Ovary (tissue), 9 donors: ENCODE measurements around the gene SF3A2. TPM values are rescaled to one million over a fixed set of nuclear protein-coding genes. Genes with fewer than 3 reads are reported as not detected.

ENCODE experiments used
- DNase-seq, 5 donors: peaks; one replicate each; pipeline ENCODE4 v3.0.0-alpha.2; 2019 to 2020
- H3K27ac ChIP-seq, 2 donors: fragments of 200-600 bp; one replicate each; pipeline versions ENCODE4 v1.5.1 to v1.8.0; 2019 to 2022
- H3K27me3 ChIP-seq: fragments of 200-600 bp; one replicate; pipeline ENCODE4 v1.8.0; 2022
- H3K36me3 ChIP-seq: fragments of 200-600 bp; sonication (generic); one replicate; pipeline ENCODE4 v1.5.1; 2019
- H3K4me1 ChIP-seq: one replicate; pipeline ENCODE4 v1.8.1; 2013; ENCODE audit warnings: mild to moderate bottlenecking, moderate library complexity; ENCODE audit not compliant: insufficient read depth
- H3K4me3 ChIP-seq: fragments of 200-600 bp; sonication (generic); one replicate; pipeline ENCODE4 v1.5.1; 2017
- H3K9me3 ChIP-seq, 2 donors: fragments of 200-600 bp in 1 of 2; sonication (generic) in 1 of 2; one replicate each; pipeline versions ENCODE4 v1.5.1 to v1.8.1; 2013 to 2019; ENCODE audit warnings: mild to moderate bottlenecking in 1 of 2, moderate library complexity in 1 of 2
- EP300 ChIP-seq: sonication (generic); formaldehyde crosslinking; IDR thresholded peaks from one replicate; pipeline ENCODE4 v1.6.1; 2017; ENCODE audit warnings: antibody characterized with exemption
- POLR2A ChIP-seq: fragments of 450-650 bp; IDR thresholded peaks from one replicate; pipeline ENCODE4 v1.6.1; 2017; ENCODE audit warnings: antibody characterized with exemption, mild to moderate bottlenecking, moderate library complexity
- WGBS, 3 donors: extraction: QIAGEN DNeasy Blood & Tissue Kit in 1 of 3; methylation state at CpG; one replicate each; pipeline versions ENCODE4 v1.1.5 to v1.1.7; 2013 to 2017; 5-methylcytosine and 5-hydroxymethylcytosine counted together
- intact Hi-C, 4 donors: fragments of 100-400 bp; cut with DNase I; formaldehyde crosslinking; loops; one replicate each; pipeline versions ENCODE4 v1.11.0 to v1.15.1; 2022 to 2023
- polyA plus RNA-seq, 2 donors: library from polyadenylated mRNA; stranded (reverse); fragments of 200-250 nt in 1 of 2; fragments of 350-450 nt in 1 of 2; fragmentation: Illumina TruSeq in 1 of 2; extraction: RNeasy Lipid Tissue Mini Kit (QIAGEN cat#74804) in 1 of 2; gene quantifications; one replicate each; pipeline ENCODE4 v1.2.3, GENCODE V29; 2013 to 2014
- total RNA-seq, 7 donors: library from RNA; depleted of rRNA in 2 of 7; stranded (reverse); fragments of >200 nt in 2 of 7; fragmentation: NEBNext Ultra II Directional in 3 of 7; extraction: Animal tissue kit (Norgen Biotek cat#: 25700) in 3 of 7; gene quantifications; one replicate each; pipeline versions ENCODE4 v1.1.0 to v1.2.4, GENCODE V29; 2016 to 2023
- TF ChIP-seq, protein P1 (sequence below), 3 donors: fragments of 450-650 bp in 2 of 3; fragments of 200-600 bp in 1 of 3; IDR thresholded peaks; one replicate each; pipeline versions ENCODE4 v1.5.1 to v1.8.0; 2016 to 2022; ENCODE audit warnings: antibody characterized with exemption in 3 of 3, mild to moderate bottlenecking in 1 of 3
- donor health status: DM: no; HTN: no; CAD: no; lungs with moderate emphysema.
- donor health status: DM: no; HTN: no; CAD: no.
- donor health status: Bipolar disorder and iron deficiency.
- donor health status: DM: yes; HTN: yes; CAD: no.
- donor health status: DM: no; HTN: no; CAD: no.
- donor health status: DM: yes; HTN: yes; CAD: no.

The SF3A2 gene
- total and polyA plus RNA-seq, 9 donors = 13.7 to 137 (median 89.8) TPM

DNA sequence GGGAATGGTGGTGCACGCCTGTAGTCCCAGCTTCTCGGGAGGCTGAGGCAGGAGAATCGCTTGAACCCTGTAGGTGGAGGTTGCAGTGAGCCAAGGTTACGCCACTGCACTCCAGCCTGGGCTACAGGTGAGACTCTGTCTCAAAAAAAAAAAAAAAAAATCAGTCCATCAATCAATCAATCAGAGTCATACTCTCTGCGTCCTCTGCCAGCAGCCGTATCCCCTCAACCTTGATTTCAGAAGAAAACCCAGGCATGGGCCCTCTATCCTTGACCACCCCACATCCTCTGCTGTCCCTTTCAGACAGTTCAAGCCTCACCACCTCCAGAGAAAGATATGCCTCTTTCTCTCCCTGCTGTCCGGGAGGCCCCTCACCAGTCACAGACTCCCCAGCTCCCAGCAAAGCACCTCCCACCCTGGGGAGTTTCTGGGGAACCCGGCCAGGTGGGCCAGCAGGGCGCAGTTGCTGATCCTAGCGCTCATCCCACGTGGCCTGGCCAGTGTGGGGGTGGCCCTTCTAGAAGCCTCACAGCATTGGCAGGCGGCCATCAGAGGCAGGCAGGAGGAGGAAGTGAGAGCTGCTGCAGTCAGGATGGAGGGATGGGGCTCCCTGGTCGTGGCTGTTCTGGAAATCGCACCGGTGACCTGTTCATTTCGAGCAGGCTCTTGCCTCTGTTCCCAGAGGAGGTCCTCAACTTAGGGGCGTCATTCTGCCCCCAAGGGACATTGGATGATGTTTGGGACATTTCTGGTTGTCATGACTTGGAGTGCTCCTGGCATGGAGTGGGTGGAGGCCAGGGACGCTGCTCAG lies 29.8 kb downstream of the SF3A2 start:
- Histone ChIP-seq H3K36me3 (no peaks in the 10 kb centered on the region), H3K27me3 (no peaks in the 10 kb centered on the region), H3K9me3 (no peaks in the 10 kb centered on the region), H3K4me1 (peaks cover 7% of the 10 kb centered on the region), H3K4me3 (no peak overlapping the region), H3K27ac (no peak overlapping the region)
- intact Hi-C loops = no loop called here
- DNase-seq = peak; percentile 74 to 82 (median 79)
- WGBS, 3 donors = 32 to 34% (median 33%) methylated on average over 18 of the region's 18 CpGs
- TF ChIP-seq EP300 (no peak), POLR2A (no peak)
- TF ChIP-seq, protein P1, sequence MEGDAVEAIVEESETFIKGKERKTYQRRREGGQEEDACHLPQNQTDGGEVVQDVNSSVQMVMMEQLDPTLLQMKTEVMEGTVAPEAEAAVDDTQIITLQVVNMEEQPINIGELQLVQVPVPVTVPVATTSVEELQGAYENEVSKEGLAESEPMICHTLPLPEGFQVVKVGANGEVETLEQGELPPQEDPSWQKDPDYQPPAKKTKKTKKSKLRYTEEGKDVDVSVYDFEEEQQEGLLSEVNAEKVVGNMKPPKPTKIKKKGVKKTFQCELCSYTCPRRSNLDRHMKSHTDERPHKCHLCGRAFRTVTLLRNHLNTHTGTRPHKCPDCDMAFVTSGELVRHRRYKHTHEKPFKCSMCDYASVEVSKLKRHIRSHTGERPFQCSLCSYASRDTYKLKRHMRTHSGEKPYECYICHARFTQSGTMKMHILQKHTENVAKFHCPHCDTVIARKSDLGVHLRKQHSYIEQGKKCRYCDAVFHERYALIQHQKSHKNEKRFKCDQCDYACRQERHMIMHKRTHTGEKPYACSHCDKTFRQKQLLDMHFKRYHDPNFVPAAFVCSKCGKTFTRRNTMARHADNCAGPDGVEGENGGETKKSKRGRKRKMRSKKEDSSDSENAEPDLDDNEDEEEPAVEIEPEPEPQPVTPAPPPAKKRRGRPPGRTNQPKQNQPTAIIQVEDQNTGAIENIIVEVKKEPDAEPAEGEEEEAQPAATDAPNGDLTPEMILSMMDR (IDR thresholded peaks at IDR 0.05) = no peak

DNA sequence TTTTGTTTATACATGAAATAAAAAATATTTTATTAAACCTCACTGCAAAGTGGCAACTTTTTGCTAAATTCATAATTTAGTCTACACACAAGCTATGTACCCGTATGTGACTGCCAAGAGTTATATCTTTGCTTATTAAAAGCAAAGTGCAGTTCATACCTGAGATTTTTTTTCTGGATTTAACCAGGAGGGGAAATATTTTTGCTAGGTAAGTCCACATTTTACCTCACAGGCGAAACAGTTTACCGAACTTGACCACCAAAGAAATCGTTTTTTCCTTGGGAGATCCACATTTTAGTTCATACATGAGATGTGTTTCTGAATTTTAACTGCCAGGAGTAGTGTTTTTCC lies 31.8 kb downstream of the SF3A2 start:
- intact Hi-C loops = no loop called here
- TF ChIP-seq, protein P1 (IDR thresholded peaks at IDR 0.05) = no peak
- TF ChIP-seq POLR2A = no peak
- TF ChIP-seq EP300 = no peak
- peak overlapping the region; percentile 72 for H3K4me3 ChIP-seq
- peaks cover 10% of the 10 kb centered on the region for H3K4me1 ChIP-seq
- DNase-seq = no peak
- no peak overlapping the region for H3K27ac ChIP-seq
- no peaks in the 10 kb centered on the region for H3K9me3 ChIP-seq
- H3K27me3 ChIP-seq = no peaks in the 10 kb centered on the region
- WGBS, 3 donors = 29 to 51% (median 32%) methylated on average over 4 of the region's 4 CpGs
- no peaks in the 10 kb centered on the region for H3K36me3 ChIP-seq

DNA sequence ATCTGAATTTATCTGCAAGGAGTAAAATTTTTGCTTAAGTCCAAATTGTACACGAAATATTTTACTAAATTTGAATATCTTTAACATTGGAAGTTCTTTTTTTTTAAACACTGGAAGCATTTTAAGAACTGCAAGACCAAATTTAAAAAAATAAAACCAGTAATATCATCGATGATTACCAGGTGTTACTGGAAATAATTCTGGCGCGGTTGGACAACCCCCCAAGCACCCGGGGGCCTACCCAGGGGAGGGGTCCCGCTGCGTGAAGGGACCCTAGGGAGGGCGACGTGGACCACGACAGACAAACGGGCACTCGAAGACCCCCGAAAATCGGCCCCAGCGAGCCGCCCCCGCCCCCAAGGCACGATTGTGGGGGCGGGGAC lies 32.2 kb downstream of the SF3A2 start:
- Histone ChIP-seq H3K36me3 (no peaks in the 10 kb centered on the region), H3K9me3 (no peaks in the 10 kb centered on the region), H3K4me1 (peaks cover 11% of the 10 kb centered on the region), H3K27me3 (no peaks in the 10 kb centered on the region), H3K27ac (peak overlapping the region; percentile 46 to 56), H3K4me3 (peak overlapping the region; percentile 72)
- TF ChIP-seq EP300 (no peak), POLR2A (no peak)
- TF ChIP-seq, protein P1 (IDR thresholded peaks at IDR 0.05) = no peak
- 0 to 1% (median 1%) methylated on average over 19 of the region's 19 CpGs for WGBS, 3 donors
- intact Hi-C loops = no loop called here
- DNase-seq = no peak

DNA sequence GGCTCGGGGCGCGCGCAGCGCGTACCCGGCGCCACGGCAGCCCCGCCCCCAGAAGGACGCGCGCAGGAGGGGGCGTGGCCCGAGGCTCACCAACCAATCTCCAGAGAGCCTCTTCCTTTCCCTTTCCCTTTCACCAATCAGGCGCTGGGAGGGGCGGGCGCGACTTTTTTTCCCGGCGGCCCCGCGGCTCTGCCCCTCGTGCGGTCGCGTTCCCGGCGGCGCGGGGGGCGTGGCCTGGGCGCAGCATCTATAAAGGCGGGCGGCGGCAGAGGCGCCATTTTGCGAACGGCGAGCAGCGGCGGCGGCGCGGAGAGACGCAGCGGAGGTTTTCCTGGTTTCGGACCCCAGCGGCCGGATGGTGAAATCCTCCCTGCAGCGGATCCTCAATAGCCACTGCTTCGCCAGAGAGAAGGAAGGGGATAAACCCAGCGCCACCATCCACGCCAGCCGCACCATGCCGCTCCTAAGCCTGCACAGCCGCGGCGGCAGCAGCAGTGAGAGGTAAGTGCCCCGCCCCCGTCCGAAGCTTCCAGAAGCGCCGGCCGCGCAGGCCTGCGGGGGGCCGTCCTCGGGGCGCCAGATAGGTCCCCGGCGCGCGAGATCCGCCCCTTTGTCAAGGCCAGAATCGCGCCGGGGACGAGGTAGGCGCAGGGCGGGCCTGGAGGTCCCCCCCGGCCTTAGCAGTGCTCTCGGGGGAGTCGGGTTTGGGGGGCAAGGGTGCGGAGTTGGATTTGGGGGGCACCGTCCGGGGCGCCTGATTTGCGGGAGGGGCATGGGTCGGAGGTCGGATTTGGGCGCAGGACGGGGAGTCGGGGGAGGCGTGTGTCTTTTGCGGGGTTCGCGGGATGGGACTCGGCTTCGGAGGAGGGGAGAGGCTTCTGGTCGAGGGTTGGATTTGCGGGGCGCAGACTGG lies 32.9 kb downstream of the SF3A2 start:
- WGBS, 3 donors = 0 to 1% (median 1%) methylated on average over 83 to 103 of the region's 103 CpGs
- intact Hi-C loops = loop anchor here (2.0 to 10.0 kb wide), 8 partner anchors 32 to 345 kb away; partner anchors contain the start of genes PLEKHJ1 (in 3 of the 4), SF3A2 (in 3 of the 4), DOT1L (in 2 of the 4) and AP3D1 (in 1 of the 4)
- peaks cover 15% of the 10 kb centered on the region for H3K4me1 ChIP-seq

More for the DNA sequence above, 32.9 kb downstream of the SF3A2 start:
- DNase-seq = peak; percentile 98 to 99 (median 99)
- Histone ChIP-seq H3K27me3 (no peaks in the 10 kb centered on the region), H3K4me3 (peak overlapping the region; percentile 98), H3K9me3 (no peaks in the 10 kb centered on the region), H3K36me3 (no peaks in the 10 kb centered on the region), H3K27ac (peak overlapping the region; percentile 95 to 99)
- TF ChIP-seq, protein P1 (IDR thresholded peaks at IDR 0.05) = peak in 2 of 3 donors; percentile 63 to 77
- TF ChIP-seq POLR2A (peak; percentile 100), EP300 (no peak)
